Endothelial cell of hepatic sinusoid (primary cell): ENCODE measurements around the gene TUBE1.
"Not testable (repeated sequence)": the region's sequence is repeated elsewhere in the genome, so short reads cannot be mapped to it uniquely, and the experiment has no call there.

Experiments used
- in situ Hi-C: cut with HindIII; loops from 2 replicates; pipeline ENCODE4 v1.10.0; 2017; ENCODE audit warnings: low sequenced_read_pairs

Gene TUBE1, protein sequence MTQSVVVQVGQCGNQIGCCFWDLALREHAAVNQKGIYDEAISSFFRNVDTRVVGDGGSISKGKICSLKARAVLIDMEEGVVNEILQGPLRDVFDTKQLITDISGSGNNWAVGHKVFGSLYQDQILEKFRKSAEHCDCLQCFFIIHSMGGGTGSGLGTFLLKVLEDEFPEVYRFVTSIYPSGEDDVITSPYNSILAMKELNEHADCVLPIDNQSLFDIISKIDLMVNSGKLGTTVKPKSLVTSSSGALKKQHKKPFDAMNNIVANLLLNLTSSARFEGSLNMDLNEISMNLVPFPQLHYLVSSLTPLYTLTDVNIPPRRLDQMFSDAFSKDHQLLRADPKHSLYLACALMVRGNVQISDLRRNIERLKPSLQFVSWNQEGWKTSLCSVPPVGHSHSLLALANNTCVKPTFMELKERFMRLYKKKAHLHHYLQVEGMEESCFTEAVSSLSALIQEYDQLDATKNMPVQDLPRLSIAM

GRCh38 chr6:112087136-112087911, at the start of gene TUBE1, which contains the start of gene FAM229B:
TUBE1 (minus strand) TSS chr6:112087482; CDS start chr6:112087434, 48 bp downstream.
FAM229B (plus strand) TSS chr6:112087591; CDS start chr6:112099284, 11,693 bp downstream.
- in situ Hi-C loops, result no loop called here

DNA sequence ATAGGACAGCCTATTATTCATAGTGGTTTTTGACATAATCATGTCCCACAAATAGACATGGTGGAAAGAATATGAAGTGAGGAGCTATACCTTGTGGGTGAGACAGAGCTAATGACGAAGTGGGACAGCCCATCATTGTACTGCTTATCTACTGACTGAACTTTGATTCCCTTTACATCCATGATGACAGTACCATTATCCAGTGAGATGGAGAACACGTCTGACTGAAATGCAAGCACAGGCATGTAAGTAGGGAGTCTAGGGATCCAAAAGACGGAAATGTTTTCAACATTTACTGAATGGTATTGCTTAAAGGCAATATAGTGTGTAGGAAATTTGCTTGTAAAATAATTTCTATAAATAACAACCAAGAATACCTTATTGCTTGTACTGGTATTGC, 43.6 kb upstream of the TUBE1 start:
- in situ Hi-C loops, result no loop called here

GRCh38 chr6:112128208-112128607, 40.9 kb upstream of the TUBE1 start:
- in situ Hi-C loops, result no loop called here

GRCh38 chr6:112123982-112124381, 36.7 kb upstream of the TUBE1 start:
- in situ Hi-C loops, result no loop called here

DNA sequence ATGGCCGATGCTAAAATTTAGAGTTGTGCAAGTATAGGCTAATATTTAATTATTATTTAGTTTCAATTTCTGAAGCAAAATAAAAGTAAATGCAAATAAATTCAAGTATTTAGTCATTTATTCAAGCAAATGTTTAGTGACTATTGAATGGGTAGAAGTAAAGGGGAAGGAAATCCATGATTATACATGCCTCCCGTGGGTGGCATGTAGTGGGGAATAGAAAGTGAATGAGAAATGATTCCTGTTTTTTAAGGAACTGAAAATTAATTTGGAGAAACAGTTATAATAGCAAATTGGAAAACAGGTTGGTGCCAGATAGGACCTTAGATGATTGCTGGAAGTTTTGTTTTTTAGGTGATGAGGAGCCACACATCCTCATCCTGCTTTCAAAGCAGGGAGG, 35.5 kb upstream of the TUBE1 start:
- in situ Hi-C loops, result no loop called here

- in situ Hi-C loops, result no loop called here
Measured at GRCh38 chr6:112118034-112118433, 30.8 kb upstream of the TUBE1 start.

DNA sequence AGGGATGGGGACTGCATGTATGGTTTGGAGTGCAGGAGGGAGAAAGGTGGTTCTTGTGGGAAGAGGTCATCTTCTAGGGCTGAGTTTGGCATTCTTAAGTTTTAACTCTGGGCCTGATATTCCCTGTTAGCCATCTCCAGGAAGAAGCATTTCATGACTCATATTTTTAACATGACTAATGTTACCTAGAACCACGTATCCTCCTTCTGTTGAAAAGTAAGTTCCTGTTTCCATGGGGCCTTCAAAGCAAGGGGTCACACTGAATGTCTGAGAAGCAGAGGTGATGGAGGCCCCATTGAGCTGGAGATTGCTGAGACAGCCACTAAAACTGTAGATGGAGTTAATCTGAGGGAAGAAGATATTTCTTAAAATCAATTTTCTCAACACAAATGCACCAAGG, 30.3 kb upstream of the TUBE1 start:
- in situ Hi-C loops, result no loop called here

DNA sequence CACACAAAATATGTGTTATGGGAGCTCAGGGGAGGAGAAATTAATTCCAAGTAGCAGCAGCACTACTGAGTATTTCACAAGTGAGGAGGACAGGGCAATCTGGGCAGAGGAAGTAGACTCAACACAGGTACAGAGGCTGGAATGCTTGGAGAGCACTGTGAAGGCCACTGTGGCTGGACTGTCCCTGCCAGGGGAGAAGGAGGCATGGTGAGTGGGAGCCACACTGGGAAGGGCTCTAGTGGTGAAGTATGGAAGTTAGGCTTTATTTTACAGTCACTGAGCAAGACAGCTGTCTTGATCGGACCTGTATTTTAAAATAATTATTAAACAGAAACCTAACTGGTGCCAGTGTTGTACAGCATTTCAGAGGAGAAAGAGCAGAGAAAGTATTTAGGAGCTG, 28.9 kb upstream of the TUBE1 start:
- in situ Hi-C loops, result no loop called here

GRCh38 chr6:112114577-112115223, 27.4 kb upstream of the TUBE1 start:
- in situ Hi-C loops, result no loop called here

DNA sequence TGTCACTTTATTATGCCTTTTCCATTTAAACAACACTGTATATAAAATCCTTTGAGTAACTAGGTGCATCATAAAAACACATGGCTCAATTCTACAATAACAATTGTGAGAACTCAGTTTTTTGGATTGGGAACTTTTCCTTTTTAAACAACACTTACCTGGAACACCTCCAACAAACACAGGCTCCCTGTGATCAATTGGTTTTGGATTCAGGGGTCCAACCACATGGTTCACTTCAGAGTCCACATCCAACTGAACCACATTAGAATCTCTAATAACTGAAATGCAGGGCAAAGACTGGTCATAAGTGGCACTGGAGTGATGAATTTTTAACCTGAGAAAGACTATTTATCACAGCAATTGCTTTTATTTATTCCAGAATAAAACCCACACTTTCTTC, 26.6 kb upstream of the TUBE1 start:
- in situ Hi-C loops, result no loop called here

DNA sequence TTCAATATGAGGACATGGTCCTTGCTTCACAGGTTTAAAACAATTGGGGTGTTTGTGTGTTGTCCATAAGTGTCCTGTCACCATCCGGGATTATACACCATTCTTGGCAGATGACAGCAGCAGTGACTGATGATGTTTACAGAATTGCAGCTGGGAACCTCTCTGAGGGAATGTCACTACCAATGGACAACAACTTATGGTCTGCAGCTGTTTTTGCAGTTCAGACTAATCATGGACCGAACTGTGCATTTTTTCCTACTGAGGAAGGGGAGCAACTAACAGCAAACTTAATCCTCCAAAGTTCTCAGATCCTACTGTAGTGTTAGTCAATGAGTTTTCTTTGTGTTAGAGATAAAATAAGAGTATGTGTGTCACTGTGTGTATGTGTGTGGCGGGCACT, 26.1 kb upstream of the TUBE1 start:
- in situ Hi-C loops, result no loop called here

DNA sequence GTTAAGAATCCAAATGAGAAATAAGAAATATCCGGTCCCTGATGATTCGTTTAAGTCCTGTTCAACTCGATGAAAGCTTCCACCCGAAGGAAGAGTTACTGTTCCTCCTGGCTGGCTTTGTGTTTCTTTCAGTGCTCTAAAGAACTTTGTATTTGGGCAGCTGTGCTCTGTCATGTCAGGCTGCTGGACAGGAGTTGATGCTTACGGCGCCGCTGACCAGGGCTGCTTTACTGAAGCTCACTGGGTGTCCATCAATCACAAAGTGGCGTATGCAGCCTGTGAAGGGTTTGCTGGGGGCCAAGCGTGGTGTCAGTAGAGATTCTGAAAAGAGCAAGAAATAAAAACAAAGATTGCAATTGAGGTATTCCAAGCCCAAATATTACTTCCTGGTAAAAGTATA, 22.0 kb upstream of the TUBE1 start:
- in situ Hi-C loops, result no loop called here

DNA sequence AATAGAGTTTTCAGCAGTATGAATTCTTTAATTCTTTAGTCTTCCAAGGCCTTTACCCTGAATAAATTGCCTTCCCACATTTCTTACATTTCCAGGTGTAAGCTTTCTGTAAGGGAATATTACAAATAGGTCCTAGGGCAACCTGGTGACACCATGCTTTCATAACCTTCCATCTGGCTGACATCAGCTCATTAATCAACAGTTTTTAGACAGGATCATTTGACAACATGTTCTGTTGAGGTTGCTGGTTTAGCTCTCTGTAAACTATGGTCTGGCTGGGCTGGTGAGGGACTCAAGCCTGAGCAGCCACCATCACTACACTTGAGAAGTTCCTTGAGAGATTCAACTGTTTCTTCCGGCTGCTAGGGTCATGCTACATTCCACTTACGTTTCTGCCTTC, 19.3 kb upstream of the TUBE1 start:
- in situ Hi-C loops, result no loop called here

DNA sequence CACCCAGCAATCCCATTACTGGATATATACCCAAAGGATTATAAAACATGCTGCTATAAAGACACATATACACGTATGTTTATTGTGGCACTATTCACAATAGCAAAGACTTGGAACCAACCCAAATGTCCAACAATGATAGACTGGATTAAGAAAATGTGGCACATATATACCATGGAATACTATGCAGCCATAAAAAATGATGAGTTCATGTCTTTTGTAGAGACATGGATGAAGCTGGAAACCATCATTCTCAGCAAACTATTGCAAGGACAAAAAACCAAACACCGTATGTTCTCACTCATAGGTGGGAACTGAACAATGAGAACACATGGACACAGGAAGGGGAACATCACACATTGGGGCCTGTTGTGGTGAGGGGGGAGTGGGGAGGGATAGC, 18.7 kb upstream of the TUBE1 start:
- in situ Hi-C loops, result not testable (repeated sequence)

GRCh38 chr6:112100561-112100960, 13.3 kb upstream of the TUBE1 start:
- in situ Hi-C loops, result no loop called here

- in situ Hi-C loops, result no loop called here
Measured at GRCh38 chr6:112096901-112097300, 9.6 kb upstream of the TUBE1 start.

DNA sequence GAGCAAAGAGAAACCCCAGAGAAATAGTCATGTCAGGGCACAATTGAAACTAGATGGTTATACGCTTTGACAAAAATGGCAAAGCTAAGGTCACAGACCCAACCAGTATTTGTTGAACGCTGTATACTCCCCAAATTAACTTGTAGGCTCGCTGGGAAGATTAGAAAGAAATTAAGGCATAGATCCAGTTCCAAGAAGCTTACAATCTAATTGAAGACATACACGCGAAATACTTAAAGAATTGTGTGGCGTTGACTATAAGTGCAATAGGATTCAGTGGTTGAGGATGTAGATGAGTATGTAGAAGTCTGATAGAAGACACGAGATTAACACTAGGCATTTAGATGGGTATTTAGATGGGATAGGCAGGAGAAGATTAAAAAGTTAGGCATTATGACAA, 634 bp upstream of the TUBE1 start:
- in situ Hi-C loops, result no loop called here

- in situ Hi-C loops, result no loop called here
Measured at GRCh38 chr6:112086744-112087135, 542 bp downstream of the TUBE1 start.

DNA sequence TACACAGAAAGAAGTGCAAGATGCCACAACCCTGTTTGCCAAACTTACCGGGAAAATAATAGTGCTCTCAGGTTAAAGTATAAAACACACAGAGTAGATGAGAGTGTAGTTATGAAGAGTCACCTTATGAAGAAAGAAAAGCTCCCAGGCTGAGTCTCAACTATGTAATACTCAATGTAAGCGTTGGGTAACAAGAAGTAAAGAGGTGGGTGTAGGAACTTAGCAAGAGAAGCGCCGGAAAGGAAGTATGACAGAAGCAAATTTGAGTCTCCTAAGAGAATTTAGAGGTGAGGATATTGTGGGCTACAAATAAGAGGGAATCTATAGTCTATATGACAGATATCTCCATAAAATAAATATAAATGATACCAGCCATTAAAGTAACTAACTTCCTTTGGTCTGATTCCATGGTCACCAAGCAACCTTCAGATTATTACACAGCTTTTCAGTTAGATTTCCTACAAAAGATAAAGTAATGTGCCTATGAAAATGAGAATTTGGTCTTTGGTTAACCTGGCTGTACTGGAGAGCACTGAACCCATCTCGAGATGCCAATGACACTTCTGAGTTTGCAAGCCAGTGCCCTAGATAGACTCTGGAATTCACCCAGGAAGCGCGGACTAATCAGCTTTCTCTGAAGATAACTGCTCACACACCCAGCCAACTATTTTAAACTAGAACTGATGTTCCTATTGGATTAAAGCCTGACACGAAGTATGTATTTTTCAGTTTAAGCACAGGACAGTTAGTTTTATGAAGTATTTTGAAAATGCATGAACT, 1.8 kb downstream of the TUBE1 start:
- in situ Hi-C loops, result no loop called here

GRCh38 chr6:112081569-112081968, 5.7 kb downstream of the TUBE1 start:
- in situ Hi-C loops, result no loop called here

- in situ Hi-C loops, result no loop called here
Measured at GRCh38 chr6:112066606-112067005, 20.7 kb downstream of the TUBE1 start.
